ENCODE results near the gene TMCC2. TPM values are rescaled to one million over a fixed set of nuclear protein-coding genes. Genes with fewer than 3 reads are reported as not detected.

TMCC2 gene
- total and polyA plus RNA-seq, 2 of the 8 experiments (the other 6 are each of a cell fraction or from before 2014, with no cell fraction given), result 6.7 to 6.8 TPM

DNA sequence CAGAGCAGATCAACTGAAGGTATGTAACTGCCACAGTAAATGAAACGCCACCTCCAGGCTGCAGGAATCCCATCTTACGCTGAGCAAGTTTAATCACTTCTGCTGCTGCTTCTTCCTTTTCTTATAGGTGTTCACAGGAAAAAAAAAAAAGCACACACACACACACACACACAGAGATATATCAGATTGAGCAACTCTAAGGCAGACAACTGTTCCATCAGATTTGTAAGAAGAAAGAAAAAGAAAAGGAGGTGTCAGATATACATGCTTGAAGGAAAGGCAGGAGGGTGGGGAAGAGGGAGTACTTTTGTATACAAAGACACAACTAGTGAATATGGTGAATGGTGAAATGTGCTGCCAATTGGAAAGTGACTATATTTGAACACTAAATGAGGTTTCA lies 44.8 kb upstream of the TMCC2 start (continued):
- TF ChIP-seq, protein P1, sequence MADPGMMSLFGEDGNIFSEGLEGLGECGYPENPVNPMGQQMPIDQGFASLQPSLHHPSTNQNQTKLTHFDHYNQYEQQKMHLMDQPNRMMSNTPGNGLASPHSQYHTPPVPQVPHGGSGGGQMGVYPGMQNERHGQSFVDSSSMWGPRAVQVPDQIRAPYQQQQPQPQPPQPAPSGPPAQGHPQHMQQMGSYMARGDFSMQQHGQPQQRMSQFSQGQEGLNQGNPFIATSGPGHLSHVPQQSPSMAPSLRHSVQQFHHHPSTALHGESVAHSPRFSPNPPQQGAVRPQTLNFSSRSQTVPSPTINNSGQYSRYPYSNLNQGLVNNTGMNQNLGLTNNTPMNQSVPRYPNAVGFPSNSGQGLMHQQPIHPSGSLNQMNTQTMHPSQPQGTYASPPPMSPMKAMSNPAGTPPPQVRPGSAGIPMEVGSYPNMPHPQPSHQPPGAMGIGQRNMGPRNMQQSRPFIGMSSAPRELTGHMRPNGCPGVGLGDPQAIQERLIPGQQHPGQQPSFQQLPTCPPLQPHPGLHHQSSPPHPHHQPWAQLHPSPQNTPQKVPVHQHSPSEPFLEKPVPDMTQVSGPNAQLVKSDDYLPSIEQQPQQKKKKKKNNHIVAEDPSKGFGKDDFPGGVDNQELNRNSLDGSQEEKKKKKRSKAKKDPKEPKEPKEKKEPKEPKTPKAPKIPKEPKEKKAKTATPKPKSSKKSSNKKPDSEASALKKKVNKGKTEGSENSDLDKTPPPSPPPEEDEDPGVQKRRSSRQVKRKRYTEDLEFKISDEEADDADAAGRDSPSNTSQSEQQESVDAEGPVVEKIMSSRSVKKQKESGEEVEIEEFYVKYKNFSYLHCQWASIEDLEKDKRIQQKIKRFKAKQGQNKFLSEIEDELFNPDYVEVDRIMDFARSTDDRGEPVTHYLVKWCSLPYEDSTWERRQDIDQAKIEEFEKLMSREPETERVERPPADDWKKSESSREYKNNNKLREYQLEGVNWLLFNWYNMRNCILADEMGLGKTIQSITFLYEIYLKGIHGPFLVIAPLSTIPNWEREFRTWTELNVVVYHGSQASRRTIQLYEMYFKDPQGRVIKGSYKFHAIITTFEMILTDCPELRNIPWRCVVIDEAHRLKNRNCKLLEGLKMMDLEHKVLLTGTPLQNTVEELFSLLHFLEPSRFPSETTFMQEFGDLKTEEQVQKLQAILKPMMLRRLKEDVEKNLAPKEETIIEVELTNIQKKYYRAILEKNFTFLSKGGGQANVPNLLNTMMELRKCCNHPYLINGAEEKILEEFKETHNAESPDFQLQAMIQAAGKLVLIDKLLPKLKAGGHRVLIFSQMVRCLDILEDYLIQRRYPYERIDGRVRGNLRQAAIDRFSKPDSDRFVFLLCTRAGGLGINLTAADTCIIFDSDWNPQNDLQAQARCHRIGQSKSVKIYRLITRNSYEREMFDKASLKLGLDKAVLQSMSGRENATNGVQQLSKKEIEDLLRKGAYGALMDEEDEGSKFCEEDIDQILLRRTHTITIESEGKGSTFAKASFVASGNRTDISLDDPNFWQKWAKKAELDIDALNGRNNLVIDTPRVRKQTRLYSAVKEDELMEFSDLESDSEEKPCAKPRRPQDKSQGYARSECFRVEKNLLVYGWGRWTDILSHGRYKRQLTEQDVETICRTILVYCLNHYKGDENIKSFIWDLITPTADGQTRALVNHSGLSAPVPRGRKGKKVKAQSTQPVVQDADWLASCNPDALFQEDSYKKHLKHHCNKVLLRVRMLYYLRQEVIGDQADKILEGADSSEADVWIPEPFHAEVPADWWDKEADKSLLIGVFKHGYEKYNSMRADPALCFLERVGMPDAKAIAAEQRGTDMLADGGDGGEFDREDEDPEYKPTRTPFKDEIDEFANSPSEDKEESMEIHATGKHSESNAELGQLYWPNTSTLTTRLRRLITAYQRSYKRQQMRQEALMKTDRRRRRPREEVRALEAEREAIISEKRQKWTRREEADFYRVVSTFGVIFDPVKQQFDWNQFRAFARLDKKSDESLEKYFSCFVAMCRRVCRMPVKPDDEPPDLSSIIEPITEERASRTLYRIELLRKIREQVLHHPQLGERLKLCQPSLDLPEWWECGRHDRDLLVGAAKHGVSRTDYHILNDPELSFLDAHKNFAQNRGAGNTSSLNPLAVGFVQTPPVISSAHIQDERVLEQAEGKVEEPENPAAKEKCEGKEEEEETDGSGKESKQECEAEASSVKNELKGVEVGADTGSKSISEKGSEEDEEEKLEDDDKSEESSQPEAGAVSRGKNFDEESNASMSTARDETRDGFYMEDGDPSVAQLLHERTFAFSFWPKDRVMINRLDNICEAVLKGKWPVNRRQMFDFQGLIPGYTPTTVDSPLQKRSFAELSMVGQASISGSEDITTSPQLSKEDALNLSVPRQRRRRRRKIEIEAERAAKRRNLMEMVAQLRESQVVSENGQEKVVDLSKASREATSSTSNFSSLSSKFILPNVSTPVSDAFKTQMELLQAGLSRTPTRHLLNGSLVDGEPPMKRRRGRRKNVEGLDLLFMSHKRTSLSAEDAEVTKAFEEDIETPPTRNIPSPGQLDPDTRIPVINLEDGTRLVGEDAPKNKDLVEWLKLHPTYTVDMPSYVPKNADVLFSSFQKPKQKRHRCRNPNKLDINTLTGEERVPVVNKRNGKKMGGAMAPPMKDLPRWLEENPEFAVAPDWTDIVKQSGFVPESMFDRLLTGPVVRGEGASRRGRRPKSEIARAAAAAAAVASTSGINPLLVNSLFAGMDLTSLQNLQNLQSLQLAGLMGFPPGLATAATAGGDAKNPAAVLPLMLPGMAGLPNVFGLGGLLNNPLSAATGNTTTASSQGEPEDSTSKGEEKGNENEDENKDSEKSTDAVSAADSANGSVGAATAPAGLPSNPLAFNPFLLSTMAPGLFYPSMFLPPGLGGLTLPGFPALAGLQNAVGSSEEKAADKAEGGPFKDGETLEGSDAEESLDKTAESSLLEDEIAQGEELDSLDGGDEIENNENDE (IDR thresholded peaks at IDR 0.05; ENCODE audit: insufficient replicate concordance, low read length), result no peak
- TF ChIP-seq PHF8 (conservative IDR thresholded peaks at IDR 0.05; ENCODE audit: low read depth, low read length) (no peak), SAP30 (IDR thresholded peaks at IDR 0.05; ENCODE audit: insufficient read depth, insufficient replicate concordance, low read length) (no peak), ZNF274 (IDR thresholded peaks at IDR 0.05; ENCODE audit: borderline replicate concordance, extremely low read depth, low read length) (no peak), KDM1A (IDR thresholded peaks at IDR 0.05; ENCODE audit: borderline replicate concordance, low read length) (no peak), POLR2AphosphoS5 (IDR thresholded peaks at IDR 0.05; ENCODE audit: low read depth, low read length) (no peak), ASH2L (IDR thresholded peaks at IDR 0.05; ENCODE audit: low read length) (no peak), GABPA (IDR thresholded peaks at IDR 0.05; ENCODE audit: borderline replicate concordance, insufficient read depth, low read length) (no peak), TAF7 (optimal IDR thresholded peaks at IDR 0.05; ENCODE audit: borderline replicate concordance, low read depth, low read length) (no peak), EZH2 (IDR thresholded peaks at IDR 0.05; ENCODE audit: low read depth, low read length, severe bottlenecking) (no peak), TEAD4 (IDR thresholded peaks at IDR 0.05; ENCODE audit: low read depth, low read length) (no peak), CEBPB (IDR thresholded peaks at IDR 0.05; ENCODE audit: low read depth, low read length) (no peak)

All from H1 (cell line).